OCI-LY1 (cell line): ENCODE results near the gene EXPH5.

ENCODE experiments used
- EZH2 ChIP-seq: fragments of 200-600 bp; sonication (generic), shearing (Covaris generic); IDR thresholded peaks from 2 replicates; pipeline ENCODE4 v1.8.0; 2017; ENCODE audit warnings: borderline replicate concordance, mixed run types, mild to moderate bottlenecking, antibody characterized with exemption, low read length, moderate library complexity, mixed read lengths
- TF ChIP-seq, protein P1 (sequence below): fragments of 200-600 bp; sonication (generic), shearing (Covaris generic); IDR thresholded peaks from 2 replicates; pipeline ENCODE4 v1.5.1; 2017; ENCODE audit warnings: mild to moderate bottlenecking, antibody characterized with exemption, low read length, moderate library complexity, mixed read lengths

GRCh38 chr11:108512708-108513107 lies 80.9 kb downstream of the EXPH5 start:
- TF ChIP-seq EZH2 = no peak
- TF ChIP-seq, protein P1, sequence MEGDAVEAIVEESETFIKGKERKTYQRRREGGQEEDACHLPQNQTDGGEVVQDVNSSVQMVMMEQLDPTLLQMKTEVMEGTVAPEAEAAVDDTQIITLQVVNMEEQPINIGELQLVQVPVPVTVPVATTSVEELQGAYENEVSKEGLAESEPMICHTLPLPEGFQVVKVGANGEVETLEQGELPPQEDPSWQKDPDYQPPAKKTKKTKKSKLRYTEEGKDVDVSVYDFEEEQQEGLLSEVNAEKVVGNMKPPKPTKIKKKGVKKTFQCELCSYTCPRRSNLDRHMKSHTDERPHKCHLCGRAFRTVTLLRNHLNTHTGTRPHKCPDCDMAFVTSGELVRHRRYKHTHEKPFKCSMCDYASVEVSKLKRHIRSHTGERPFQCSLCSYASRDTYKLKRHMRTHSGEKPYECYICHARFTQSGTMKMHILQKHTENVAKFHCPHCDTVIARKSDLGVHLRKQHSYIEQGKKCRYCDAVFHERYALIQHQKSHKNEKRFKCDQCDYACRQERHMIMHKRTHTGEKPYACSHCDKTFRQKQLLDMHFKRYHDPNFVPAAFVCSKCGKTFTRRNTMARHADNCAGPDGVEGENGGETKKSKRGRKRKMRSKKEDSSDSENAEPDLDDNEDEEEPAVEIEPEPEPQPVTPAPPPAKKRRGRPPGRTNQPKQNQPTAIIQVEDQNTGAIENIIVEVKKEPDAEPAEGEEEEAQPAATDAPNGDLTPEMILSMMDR = no peak
